Peyer's patch (tissue), 4 donors: ENCODE measurements around the gene HTR3D.

ENCODE experiments used
- CTCF ChIP-seq, 6 experiments: fragments of 450-650 bp in 4 of 6; fragments of 200-600 bp in 2 of 6; sonication (generic) in 1 of 6; IDR thresholded peaks; one replicate each; pipeline ENCODE4 v1.5.1; 2017 to 2019; ENCODE audit warnings: antibody characterized with exemption in 6 of 6, mild to moderate bottlenecking in 3 of 6, moderate library complexity in 1 of 6
- POLR2A ChIP-seq, 2 donors: fragments of 450-650 bp; IDR thresholded peaks; one replicate each; pipeline ENCODE4 v1.5.1; 2017; ENCODE audit warnings: antibody characterized with exemption in 2 of 2, mild to moderate bottlenecking in 2 of 2, moderate library complexity in 2 of 2

GRCh38 chr3:184004476-184004875 lies 27.1 kb upstream of the HTR3D start:
- TF ChIP-seq CTCF (IDR thresholded peaks at IDR 0.05) (no peak), POLR2A (IDR thresholded peaks at IDR 0.05) (no peak)
